OCI-LY3 (cell line): Measurements from ENCODE around the gene GNB5.

Experiments
- CTCF ChIP-seq: fragments of 200-600, 300-600 bp; sonication (generic); IDR thresholded peaks from 2 replicates; pipeline ENCODE4 v1.5.1; 2014; ENCODE audit warnings: antibody characterized with exemption, low read length, low read depth
- EZH2phosphoT487 ChIP-seq: fragments of 200-600 bp; shearing (Covaris generic); IDR thresholded peaks from 2 replicates; pipeline ENCODE4 v1.6.1; 2018; ENCODE audit warnings: antibody characterized with exemption, mixed run types, low read depth

GRCh38 chr15:52220251-52220650 is 29.1 kb upstream of the GNB5 start:
- TF ChIP-seq CTCF = no peak
- TF ChIP-seq EZH2phosphoT487 = no peak
